Dedifferentiated amniotic fluid mesenchymal stem cell (primary cell): ENCODE results near the gene TNP2.
A peak's percentile ranks its signal among the peaks of the same experiment; 100 is the strongest.

ENCODE experiments used
- DNase-seq: peaks from one replicate; pipeline ENCODE4 v3.0.0-alpha.2; 2016; ENCODE audit errors: extremely low spot score

The TNP2 gene

DNA sequence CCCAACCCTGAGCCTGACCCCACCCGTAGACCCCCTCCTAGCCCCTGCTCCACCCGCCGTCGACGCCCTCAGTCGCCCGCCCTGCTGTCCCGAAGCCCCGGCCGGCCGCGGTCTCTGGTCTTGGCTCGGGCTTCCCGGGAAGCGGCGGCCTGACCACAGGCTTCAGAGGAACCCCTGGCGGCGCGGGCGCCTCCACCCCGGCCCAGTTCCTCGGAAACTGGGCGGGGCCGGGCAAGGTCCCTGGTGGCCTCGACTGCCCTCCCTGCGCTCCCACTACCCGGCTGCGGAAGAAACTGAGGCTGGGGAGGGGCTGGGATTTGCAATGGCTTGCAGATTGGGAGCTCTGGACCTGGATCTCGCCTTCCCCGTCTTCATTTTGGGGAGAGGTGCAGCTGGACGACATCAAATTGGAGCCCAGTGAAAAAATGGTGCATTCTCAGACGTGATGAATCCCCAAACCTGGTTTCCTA is 12.4 kb downstream of the TNP2 start:
- peak; percentile 29 for DNase-seq

DNA sequence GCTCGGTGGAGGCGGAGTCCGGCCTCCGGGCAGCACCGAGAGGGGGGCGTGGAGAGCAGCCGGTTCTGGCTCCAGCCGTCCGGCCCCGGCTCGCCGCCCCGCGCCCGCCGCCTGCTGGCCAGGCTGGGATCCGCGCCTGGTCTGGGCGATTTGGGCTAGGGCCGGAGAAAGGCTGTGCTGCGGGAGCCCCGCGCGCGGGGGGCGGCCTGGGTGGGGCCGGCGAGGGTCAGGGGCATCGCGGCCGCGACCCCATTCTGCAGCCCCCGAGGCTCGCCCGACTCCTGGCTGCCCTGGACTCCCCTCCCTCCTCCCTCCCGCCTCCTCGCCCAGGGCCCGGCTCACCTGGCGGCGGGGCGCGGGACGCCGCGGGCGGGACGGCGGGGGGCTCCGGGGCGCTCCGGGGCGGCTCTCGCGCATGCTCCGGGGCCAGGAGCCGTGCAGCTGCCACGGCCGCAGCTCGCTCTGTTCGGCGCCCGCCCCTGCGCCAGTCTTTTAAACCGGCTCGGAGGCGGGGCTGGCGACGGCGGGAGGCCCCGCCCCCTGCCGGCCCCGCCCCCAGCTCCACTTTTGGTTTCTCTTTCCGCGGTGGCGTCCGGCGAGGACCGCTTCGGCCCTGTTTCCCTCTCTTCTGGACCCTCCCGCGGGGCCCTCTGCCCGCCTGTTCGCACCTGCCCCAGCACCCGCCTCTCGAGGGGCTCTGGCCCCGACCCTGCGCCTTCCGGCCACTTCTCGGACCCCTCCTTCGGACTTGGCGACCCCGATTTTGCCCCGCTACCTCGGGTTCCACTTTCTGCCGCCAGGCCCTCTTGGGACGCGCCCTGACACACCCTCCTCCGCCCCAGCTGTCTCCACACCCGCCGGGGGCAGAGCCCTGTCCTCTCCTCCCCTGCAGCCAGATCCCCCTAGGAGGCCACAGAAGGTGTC is 13.1 kb downstream of the TNP2 start, which contains the start of gene SOCS1:
Gene SOCS1 (minus strand): TSS at position 468 of the 924 bp plus-strand sequence. CDS start 726 bp downstream, outside the sequence.
- peak; percentile 71 for DNase-seq

DNA sequence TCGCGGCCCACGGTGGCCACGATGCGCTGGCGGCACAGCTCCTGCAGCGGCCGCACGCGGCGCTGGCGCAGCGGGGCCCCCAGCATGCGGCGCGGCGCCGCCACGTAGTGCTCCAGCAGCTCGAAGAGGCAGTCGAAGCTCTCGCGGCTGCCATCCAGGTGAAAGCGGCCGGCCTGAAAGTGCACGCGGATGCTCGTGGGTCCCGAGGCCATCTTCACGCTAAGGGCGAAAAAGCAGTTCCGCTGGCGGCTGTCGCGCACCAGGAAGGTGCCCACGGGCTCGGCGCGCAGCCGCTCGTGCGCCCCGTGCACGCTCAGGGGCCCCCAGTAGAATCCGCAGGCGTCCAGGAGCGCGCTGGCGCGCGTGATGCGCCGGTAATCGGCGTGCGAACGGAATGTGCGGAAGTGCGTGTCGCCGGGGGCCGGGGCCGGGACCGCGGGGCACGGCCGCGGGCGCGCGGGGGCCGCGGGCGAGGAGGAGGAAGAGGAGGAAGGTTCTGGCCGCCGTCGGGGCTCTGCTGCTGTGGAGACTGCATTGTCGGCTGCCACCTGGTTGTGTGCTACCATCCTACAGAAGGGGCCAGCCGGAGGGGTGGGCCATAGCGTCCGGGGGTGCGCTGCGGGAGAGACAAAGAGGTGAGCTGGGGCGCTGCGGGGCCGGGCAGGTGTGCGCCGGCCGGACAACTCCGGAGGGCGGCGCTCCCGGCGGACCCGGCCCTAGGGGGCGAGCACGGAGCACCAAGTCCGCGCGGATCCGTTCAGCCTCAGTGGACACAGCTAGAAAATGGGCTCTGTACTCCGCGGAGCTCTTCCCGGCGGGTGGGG is 14.0 kb downstream of the TNP2 start:
- DNase-seq = no peak

DNA sequence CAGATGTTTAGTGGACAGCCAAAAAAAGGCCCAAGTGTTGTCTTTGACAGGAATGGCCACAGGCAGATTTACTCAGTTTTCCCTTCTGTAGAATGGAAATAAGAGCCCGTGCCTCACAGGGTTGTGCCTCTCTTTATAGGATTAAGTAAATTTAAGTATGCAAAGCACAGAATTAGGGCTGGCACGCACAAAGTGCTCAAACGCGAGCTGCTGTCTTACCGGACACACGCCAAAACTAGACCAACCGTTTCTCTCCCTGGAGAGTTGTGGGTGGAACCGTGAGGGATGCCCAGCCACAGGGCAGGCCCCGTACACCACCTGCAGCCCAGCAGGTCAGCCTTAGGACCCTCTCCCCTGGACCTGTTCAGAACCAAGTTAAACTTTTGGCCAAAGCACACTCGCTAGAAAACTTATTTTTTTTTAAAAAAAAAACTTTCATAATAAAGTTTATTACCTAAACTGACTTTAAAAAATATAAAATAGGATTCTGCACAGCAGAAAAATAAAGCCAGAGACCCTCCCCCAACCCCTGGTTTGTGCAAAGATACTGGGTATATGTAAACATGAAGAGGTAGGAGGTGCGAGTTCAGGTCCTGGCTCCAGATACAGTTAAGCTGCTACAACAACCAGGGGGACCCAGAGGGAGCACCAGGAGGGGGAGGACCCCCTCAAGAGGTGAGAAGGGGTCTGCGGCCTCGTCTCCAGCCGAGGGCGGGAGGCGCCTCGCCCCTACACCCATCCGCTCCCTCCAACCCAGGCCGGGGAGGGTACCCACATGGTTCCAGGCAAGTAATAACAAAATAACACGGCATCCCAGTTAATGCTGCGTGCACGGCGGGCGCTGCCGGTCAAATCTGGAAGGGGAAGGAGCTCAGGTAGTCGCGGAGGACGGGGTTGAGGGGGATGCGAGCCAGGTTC is 14.9 kb downstream of the TNP2 start:
- no peak for DNase-seq

DNA sequence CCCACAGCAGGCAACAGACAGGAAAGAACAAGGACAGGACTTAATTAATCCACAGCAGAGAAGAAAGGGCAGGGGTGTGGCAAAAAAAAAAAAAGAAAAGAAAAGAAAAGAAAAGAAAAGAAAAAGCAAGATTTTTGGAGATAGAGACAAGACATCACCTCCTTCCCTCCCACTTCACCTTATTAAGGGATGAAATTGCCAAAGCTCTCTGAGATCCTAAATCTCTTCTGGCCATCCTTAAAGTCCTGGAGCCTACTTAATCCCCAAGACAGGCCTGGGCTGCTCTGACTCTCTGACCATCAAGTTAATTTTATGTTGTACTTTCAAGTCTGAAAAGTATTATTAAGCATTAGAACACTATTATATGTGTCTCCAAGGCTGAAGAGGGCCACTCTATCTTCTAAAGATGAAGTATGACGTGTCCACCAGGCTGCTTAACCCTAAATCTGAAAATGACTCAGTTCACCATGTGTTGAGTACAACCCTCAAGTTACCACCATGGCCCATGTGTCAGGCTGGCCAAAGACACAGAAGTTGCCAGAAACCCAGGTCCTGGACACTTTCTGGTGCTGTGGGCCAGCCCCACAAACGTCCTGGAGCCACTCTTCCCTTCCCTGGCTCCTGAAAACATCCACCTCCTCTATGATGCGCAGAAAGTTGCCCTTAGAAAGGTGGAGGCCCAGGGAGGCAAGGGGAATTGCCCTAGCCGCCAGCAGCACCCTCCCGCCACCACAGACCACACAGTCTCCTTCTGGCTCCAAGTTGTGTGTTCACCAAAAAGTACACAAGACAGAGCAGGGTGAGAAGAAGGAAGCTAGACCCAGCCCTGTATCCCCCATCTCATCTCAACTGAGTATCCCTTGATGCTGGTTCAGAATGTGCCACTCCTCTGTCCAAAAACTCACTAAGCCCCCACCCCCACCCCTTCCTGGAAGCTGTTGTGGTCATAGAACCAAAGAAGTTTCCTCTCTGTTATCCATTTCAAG is 15.8 kb downstream of the TNP2 start:
- no peak for DNase-seq

DNA sequence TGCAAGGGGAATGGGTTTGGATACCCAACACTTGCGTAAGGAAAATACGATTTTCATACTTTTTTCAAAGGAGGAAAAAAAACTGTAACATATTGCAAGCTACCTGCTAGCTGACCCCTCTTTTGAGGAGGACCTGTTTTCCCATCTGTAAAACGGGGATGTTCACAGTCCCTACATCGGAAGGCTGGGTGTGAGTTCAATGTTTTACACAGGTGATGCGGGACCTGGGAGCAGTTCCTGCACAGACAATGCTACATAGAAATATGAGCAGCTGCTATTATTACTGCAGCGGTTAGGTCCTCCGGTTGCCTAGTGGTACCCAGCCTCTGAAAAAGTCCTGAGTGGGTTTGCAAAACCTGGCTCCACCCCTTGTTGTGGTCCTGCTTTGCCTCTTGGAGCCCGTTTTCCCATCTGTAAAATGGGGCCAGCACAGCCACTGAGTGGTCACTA is 16.6 kb downstream of the TNP2 start:
- DNase-seq = no peak

DNA sequence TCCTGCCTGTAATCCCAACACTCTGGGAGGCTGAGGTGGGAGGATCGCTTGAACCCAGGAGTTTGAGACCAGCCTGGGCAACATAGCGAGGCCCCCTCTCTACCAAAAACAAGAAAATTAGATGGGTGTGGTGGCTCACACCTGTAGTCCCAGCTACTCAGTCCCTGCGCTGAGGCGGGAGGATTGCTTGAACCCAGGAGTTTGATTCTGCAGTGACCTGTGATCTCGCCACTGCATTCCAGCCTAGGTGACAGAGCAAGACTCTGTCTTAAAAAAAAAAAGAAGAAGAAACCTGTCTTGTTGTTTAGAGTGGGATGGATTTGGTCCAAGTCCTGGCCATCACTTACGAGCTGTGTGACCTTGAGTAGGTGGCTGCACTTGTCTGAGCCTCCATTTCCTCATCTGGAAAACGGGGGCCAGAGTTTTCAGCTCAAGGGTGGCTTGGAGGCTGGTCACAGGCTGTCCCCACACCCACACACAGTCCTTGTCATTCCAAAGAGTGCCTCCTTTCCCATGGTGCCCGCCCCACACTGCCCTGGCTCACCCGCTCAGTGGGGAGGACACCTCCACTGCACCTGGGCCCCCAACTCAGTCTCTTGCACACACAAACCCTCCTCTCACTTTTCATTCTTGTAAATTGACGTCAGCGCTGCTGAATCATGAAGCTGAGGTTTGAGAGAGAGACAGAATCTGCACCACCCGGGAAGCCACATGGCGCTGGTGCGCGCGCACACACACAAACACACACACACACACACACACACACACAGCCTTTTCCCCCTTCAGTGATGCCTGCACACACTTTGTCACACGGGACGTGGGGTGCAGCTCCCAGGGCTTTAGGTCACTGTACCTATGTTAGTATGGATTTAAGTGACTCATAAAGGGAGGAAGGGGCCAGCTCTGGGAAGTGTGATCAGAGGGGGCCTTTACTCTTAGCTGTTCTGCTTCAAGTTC is 17.3 kb downstream of the TNP2 start:
- no peak for DNase-seq

DNA sequence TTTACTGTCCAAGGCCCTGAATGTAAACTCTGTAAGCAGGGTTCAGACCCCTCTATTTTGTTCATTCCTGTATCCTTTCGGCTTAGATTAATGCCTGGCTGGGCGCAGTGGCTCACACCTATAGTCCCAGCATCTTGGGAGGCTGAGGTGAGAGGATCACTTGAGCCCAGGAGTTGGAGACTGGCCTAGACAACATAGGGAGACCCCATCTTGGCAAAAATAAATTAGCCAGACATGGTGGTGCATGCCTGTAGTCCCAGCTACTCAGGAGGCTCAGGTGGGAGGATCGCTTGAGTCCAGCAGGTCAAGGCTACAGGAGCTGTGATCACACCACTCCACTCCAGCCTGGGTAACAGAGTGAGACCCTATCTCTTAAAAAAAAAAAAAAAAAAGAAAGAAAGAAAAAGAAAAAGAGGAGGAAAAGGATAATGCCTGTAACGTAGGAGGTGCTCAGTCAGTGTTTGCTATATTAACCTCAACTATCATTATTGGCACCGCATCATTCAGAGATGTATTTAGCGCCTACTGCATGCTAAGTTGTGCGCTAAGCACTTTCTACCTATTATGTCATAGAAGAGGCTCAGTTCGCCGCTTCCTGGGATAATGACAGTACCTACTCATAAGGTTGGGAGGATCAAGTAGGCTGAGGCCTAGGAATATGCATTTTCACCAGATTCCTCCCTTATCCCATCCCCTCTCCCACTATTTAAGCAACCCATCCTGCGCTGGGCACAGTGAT is 18.2 kb downstream of the TNP2 start:
- no peak for DNase-seq

DNA sequence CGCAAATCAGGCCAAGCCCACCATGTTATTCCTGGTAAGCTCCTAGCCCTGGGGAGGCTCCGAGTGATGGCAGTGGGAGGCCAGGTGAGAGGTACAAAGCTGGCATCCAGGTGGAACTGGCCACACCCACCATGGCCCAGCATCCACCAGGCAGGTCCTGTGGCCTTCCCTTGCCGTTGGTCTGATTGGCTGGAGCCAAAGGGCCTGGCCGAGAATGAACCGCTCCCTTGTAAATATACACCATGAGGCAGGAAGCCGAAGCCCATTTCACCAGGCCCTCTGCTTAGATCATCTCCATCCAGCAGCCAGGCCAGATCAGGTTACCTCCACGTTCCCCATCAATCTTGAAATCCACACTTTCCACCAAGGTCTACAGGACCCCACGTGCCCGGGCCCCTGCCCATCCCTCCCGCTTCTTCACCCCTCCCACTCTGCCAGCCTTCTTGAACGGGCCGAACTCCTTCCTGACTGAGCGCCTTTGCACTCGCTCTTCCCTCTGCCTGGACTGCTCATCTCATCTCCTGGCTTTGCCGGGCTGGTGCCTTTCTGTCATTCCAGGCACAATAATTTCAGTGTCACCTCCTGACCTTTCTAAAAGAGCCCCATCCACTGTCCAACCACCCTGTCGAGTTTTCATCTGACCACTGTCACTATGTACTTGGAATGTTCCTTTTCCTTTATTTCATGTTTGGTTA is 18.9 kb downstream of the TNP2 start:
- no peak for DNase-seq

DNA sequence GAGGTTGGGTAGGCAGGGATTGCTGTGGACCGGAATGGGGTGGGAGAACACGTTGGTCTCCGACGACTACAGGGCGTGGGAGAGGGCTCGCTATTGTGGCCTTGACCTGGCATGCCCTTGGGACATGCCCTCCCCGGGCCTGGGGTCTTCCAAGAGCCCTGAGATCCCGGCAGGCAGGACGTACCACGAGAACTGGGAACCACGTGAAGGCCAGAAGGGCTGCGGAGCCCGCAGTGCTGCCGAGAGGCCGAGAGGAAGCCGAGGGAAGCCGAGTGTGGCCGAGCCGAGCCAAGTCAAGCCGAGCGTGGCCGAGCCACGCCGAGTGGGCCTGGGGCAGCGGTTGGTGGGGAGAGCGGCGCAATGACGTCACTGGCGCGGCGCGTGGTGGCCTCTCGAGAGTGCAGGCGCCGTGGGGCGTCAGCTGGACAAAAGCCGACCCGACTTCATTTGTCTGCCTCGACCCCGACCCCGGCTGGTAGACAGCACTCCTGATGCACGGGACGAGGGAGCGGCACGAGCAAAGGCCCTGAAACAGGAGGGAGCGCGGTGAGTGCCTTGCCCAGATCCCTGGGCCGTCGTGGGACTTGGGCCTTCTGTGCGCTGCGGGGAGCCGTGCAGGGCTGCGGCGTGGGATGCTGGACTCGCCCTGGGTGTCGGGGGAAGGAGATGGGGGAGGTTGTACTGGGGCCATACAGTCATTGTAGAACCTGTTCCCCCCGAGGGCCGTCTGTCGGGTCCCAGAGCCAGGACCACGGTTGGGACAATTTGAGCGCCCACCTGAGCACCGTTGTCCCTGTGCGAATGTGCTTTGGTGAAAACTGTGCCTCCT is 19.7 kb downstream of the TNP2 start:
- no peak for DNase-seq

DNA sequence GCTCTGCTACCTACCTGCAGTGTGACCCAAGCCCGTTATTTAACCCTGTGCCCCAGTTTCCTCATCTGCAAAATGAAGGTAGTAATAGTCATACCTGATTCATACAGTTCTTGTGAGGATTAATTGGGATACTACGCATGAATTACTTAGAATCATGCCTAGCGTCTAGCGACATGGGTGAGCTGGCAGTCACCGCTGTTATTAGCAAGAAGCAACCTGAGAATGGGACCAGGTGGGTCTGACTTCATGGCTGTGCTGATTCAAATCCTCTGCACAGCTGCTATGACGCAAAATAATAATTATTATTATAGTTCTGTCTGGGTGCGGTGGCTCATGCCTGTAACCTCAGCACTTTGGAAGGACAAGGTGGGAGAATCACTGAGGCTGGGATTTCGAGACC is 21.0 kb downstream of the TNP2 start:
- no peak for DNase-seq

DNA sequence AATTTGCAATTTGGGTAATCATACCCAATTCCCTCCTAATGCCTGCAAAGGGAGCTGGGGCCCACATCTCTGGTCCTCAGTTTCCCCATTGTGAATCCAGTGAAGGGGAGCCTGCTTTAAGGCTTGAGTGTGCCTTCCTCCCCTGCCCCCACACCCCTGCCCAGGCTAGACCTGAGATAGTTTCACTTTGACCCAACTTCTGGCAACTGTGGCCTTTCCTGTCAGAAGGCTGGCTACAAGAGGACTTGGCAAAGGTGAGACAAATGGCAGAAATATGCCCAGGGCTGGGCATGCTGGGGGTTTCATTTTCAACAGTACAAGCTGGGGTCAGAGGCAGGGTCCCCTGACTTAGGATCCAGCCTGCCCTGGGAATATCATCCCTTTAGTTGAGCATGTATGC is 23.1 kb downstream of the TNP2 start:
- DNase-seq = no peak

DNA sequence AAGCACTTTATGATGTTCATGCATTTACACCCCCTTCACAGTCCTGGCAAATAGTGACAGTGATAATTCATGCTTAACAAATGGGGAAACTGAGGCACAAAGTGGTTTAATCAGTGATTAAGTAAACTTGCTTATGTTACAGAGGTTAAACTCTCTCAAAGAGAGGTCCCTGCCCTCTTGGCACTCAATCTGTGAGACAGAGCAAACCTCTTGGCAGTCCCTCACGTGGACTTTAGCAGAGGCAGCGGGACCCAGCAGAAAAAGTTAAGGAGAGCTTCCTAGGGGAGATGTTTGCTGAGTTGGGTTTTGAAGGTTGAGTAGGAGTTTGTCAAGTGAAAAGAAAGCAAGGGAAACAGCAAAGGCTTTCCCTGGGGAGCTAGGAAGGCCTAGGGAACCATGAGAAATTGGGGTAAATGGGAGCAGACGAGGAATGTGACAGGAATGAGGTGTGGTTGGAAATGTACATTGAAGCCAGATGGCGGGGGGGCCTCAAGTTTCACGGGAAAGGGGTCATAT is 23.8 kb downstream of the TNP2 start:
- no peak for DNase-seq

DNA sequence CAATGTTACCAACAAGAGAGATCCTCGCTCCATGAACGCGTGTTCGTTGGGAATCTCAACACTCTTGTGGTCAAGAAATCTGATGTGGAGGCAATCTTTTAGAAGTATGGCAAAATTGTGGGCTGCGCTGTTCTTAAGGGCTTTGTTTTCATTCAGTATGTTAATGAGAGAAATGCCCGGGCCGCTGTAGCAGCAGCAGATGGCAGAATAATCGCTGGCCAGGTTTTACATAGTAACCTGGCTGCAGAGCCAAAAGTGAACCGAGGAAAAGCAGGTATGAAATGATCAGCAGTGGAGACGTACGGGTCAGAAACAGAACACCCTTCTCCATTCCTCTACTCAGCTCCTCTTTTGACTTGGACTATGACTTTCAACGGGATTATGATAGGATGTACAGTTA is 26.5 kb downstream of the TNP2 start:
- DNase-seq = no peak

DNA sequence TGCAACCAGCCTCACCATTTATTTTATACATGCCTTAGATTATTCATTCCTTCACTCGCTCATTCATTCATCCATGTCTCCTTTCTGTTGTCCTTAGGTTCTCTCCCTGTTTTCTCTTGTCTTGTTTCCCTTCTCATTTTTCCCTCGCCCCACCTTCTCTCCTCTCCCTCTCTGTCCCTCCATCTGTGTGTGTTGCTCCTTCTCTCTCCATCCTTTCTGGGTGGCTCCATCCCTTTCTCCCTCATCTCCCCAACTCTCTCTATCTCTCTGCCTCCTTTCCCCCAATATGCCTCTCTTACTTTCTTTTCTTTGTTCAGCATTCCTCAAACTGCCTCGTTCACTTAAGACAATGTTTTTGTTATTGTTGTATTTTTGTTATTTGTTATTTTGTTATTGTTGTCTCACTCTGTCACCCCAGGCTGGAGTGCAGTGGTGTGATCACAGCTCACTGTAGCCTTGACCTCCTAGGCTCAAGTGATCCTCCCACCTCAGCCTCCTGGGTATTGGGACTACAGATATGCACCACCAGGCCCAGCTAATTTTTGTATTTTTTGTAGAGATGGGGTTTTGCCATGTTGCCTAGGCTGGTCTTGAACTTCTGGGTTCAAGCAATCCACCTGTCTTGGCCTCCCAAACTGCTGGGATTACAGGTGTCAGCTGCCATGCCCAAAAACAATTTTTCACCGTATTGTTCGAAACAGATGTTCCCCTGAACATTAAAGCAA is 27.5 kb downstream of the TNP2 start:
- no peak for DNase-seq
